NT2/D1 (cell line): ENCODE measurements around the gene TTC38.

ENCODE experiments used
- SUZ12 ChIP-seq: IDR thresholded peaks from 2 replicates; pipeline ENCODE4 v1.6.1; 2011; ENCODE audit not compliant: insufficient read length, insufficient read depth; ENCODE audit errors: extremely low read depth
- YY1 ChIP-seq: IDR thresholded peaks from 2 replicates; pipeline ENCODE4 v1.6.1; 2011; ENCODE audit not compliant: insufficient read length, insufficient read depth
- ZNF274 ChIP-seq: IDR thresholded peaks from 2 replicates; pipeline ENCODE4 v1.6.1; 2011; ENCODE audit warnings: mild to moderate bottlenecking, low read depth, low read length

DNA sequence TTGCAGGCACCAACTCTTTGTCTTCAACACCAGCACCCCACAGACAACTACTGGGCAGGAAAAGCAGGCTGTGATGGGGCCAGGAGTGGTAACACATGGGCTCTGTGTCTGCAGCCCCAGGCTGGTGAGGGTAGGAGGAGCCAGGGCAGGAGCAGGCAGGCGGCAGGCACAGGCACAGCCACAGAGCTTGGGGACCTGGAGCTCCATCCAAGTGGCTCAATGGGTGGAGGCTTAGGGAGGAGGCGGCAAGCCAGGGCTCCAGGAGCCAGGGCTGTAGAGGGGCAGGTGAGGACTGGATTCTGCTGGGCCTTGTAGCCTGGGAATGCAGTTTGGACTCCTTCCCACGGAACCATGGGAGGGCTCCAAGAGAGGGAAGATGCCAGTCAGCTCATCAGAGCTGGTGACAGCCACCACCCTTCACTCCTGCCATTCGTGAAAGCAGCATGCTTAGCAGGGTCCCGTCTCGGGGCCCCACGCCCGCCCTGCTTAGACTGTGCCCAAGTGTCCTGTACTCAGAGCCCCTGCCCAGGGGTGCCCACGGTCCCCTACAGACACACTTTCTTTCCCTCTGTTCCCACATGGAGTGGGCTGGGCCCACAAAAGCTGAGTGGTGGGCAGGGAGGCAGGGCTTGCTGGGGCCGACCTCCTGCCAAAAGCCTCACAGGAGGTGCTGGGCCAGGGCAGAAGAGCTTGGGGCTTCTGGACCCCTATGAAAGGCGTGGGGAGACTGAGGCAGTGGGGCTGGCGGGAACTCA is 12.4 kb downstream of the TTC38 start:
- TF ChIP-seq SUZ12 (no peak), ZNF274 (no peak), YY1 (no peak)
